Skeletal muscle tissue (tissue), 4 donors: ENCODE measurements around the gene MRPL40. TPM values are rescaled to one million over a fixed set of nuclear protein-coding genes. Genes with fewer than 3 reads are reported as not detected.
"Not testable (repeated sequence)": the region's sequence is repeated elsewhere in the genome, so short reads cannot be mapped to it uniquely, and the experiment has no call there.

ENCODE experiments used
- H3K27ac ChIP-seq: one replicate; pipeline ENCODE4 v1.7.0; 2013; ENCODE audit warnings: mild to moderate bottlenecking, low read depth, low read length, inconsistent platforms
- H3K27me3 ChIP-seq, 3 donors: one replicate each; pipeline ENCODE4 v1.7.0; 2013; ENCODE audit warnings: low read length in 3 of 3; ENCODE audit not compliant: control insufficient read depth in 3 of 3, insufficient read depth in 3 of 3
- H3K36me3 ChIP-seq, 3 donors: one replicate each; pipeline ENCODE4 v1.7.0; 2013; ENCODE audit warnings: low read length in 3 of 3; ENCODE audit not compliant: control insufficient read depth in 3 of 3, insufficient read depth in 3 of 3
- H3K4me1 ChIP-seq, 3 donors: one replicate each; pipeline ENCODE4 v1.7.0; 2013; ENCODE audit warnings: low read length in 3 of 3, mild to moderate bottlenecking in 3 of 3; ENCODE audit not compliant: control insufficient read depth in 3 of 3, insufficient read depth in 3 of 3
- H3K4me3 ChIP-seq, 3 donors: one replicate each; pipeline ENCODE4 v1.7.0; 2013; ENCODE audit warnings: low read length in 3 of 3
- H3K9ac ChIP-seq, 3 donors: one replicate each; pipeline ENCODE4 v1.7.0; 2013; ENCODE audit warnings: low read length in 3 of 3, mild to moderate bottlenecking in 3 of 3, moderate library complexity in 2 of 3, low read depth in 1 of 3
- H3K9me3 ChIP-seq, 3 donors: one replicate each; pipeline ENCODE4 v1.7.0; 2013; ENCODE audit warnings: low read length in 3 of 3; ENCODE audit not compliant: control insufficient read depth in 3 of 3
- total RNA-seq: library from RNA; depleted of rRNA; stranded (reverse); fragments of >200 nt; gene quantifications from one replicate; pipeline ENCODE4 v1.2.3, GENCODE V29; 2014
- donor health status: Osteomylitis.

Gene MRPL40
- total RNA-seq, 1 donor from 2014 or later = 34.4 TPM

DNA sequence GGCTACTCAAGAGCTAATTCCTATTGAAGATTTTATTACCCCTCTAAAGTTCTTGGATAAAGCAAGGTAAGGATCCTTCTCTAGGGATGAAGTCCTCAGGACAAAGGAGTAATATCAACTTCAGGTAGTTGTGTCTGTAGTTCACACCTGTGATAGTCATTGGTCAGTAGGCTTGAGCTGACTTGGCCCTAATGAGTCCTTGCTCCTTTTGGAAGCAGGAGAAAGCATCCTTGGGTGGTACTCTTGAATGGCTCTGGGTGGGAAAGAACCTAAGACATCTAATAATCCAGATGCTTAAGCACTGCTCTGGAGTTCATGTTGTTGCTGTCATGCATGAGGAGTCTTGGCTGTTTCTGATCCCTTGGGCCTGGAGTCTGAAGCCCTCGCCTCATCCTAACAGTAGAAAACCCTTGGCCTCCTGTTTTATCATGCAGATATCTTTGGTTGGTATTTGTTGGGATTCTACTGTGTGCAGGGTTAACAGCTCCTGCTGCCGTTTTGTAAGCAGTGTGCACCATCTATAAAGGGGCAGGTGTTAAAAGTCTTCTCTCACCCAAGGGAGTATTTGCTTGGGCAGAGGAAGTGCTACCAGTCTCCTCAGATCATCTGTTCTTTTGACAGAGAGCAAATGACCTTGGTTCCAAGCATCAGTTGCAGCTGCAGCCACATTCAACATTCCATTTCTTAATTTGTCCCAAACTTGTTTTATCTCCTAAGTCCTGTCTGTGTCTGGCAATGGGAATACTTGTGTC is 2.7 kb downstream of the MRPL40 start:
- H3K4me1 ChIP-seq = peaks cover 26 to 35% (median 30%) of the 10 kb centered on the region in 3 donors
- H3K27me3 ChIP-seq = no peaks in the 10 kb centered on the region
- no peaks in the 10 kb centered on the region for H3K9me3 ChIP-seq
- no peak overlapping the region for H3K4me3 ChIP-seq
- peaks cover 18 to 26% (median 21%) of the 10 kb centered on the region in 3 donors for H3K36me3 ChIP-seq
- H3K27ac ChIP-seq = no peak overlapping the region
- no peak overlapping the region for H3K9ac ChIP-seq

GRCh38 chr22:19436444-19437161 is 4.3 kb downstream of the MRPL40 start:
- not testable (repeated sequence) for H3K9me3 ChIP-seq, H3K9ac ChIP-seq, H3K27me3 ChIP-seq, H3K27ac ChIP-seq, H3K4me3 ChIP-seq
- peaks cover 26 to 35% (median 33%) of the 10 kb centered on the region in 3 donors for H3K4me1 ChIP-seq
- H3K36me3 ChIP-seq = peaks cover 20 to 26% (median 24%) of the 10 kb centered on the region in 3 donors

GRCh38 chr22:19438298-19438697 is 6.0 kb downstream of the MRPL40 start:
- H3K4me1 ChIP-seq = peaks cover 32 to 49% (median 41%) of the 10 kb centered on the region in 3 donors
- peaks cover 23 to 32% (median 30%) of the 10 kb centered on the region in 3 donors for H3K36me3 ChIP-seq
- no peaks in the 10 kb centered on the region for H3K9me3 ChIP-seq
- no peaks in the 10 kb centered on the region for H3K27me3 ChIP-seq
- H3K4me3 ChIP-seq = peak overlapping the region in 1 of 3 donors; percentile 13
- peak overlapping the region in 1 of 3 donors; percentile 0 for H3K9ac ChIP-seq
- peak overlapping the region; percentile 28 for H3K27ac ChIP-seq

GRCh38 chr22:19440411-19441195 is 8.3 kb downstream of the MRPL40 start:
- Histone ChIP-seq H3K27ac (peak overlapping the region; percentile 36), H3K9me3 (no peaks in the 10 kb centered on the region), H3K36me3 (peaks cover 24 to 34% (median 31%) of the 10 kb centered on the region in 3 donors), H3K4me3 (no peak overlapping the region), H3K9ac (peak overlapping the region in 1 of 3 donors; percentile 64), H3K4me1 (peaks cover 39 to 67% (median 46%) of the 10 kb centered on the region in 3 donors), H3K27me3 (no peaks in the 10 kb centered on the region)

GRCh38 chr22:19442166-19442565 is 9.8 kb downstream of the MRPL40 start:
- Histone ChIP-seq H3K27ac (no peak overlapping the region), H3K9me3 (no peaks in the 10 kb centered on the region), H3K4me1 (peaks cover 47 to 82% (median 57%) of the 10 kb centered on the region in 3 donors), H3K36me3 (peaks cover 18 to 26% (median 22%) of the 10 kb centered on the region in 3 donors), H3K9ac (peak overlapping the region in 2 of 3 donors; percentile 33 to 54), H3K27me3 (no peaks in the 10 kb centered on the region), H3K4me3 (no peak overlapping the region)

DNA sequence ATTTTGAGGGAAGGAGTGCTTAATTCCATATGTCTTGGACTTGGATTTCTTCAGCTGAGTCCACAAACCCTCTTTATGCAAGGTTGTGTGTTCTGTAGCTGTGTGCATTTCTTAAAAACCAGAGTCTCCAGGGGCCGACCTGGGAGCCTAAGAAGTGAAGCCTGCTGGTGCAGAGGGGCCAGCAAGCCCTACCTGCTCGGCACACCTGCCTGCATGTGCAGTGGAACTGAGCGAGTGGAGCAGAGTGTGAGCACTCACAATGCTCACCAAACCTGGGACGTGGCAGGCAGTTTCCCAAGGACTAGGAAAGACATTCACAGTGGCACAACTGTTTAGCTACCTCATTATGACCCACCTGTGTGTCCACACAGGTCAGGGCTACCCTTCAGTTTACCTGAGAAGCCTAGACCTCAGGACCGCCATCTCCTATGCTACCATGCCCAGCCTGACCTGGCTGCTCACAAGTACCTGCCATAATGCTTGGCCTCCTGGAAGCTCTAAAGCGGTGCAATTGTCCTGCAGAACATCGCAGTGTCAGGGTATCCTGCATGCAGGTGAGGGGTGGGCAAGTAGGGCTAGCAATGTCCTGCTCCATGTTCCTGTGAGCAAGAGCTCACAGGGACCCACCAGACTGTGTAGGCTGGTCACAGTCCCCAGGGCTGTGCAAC is 11.3 kb downstream of the MRPL40 start:
- H3K4me1 ChIP-seq = peaks cover 45 to 83% (median 60%) of the 10 kb centered on the region in 3 donors
- peaks cover 17 to 26% (median 19%) of the 10 kb centered on the region in 3 donors for H3K36me3 ChIP-seq
- no peak overlapping the region for H3K27ac ChIP-seq
- H3K27me3 ChIP-seq = no peaks in the 10 kb centered on the region
- H3K9me3 ChIP-seq = no peaks in the 10 kb centered on the region
- no peak overlapping the region for H3K4me3 ChIP-seq
- peak overlapping the region in 1 of 3 donors; percentile 45 for H3K9ac ChIP-seq

- peaks cover 37 to 73% (median 56%) of the 10 kb centered on the region in 3 donors for H3K4me1 ChIP-seq
These were observed 13.1 kb downstream of the MRPL40 start for GRCh38 chr22:19445279-19445982.

DNA sequence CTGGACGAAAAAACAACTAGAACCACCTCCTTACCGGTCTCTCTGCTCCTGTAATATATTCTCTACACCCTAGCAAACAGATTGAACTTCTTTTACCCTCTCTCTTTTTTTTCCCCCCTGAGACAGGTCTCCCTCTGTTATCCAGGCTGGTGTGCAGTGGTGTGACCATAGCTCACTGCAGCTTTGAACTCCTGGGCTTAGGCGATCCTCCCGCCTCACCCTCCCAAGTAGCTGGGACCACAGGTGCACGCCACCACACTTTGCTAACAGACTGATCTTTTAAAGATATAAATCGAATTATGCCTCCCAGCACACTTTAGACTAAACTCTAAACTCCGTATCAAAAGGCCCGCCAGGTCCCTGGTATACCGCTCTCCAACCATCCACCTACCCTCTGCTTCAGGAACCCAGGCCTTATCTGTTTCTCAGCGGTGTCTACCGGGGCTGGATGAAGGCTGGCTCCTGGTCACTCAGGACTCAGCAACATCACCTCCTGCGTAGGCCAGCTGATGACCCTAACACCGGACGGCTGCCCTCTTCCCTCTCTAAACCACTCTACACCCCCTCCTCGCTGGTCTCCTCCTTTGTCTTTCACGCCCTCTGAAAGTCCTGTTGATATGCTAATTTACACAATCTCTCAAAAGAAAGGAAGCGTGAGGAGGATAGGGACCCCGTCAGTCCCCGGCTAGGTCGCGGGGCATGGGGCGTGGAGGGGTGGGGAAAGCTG is 14.4 kb downstream of the MRPL40 start:
- peak overlapping the region; percentile 89 for H3K27ac ChIP-seq
- H3K4me1 ChIP-seq = peaks cover 30 to 63% (median 49%) of the 10 kb centered on the region in 3 donors
- peak overlapping the region; percentile 80 to 96 (median 86) for H3K9ac ChIP-seq
- peaks cover 24 to 45% (median 33%) of the 10 kb centered on the region in 3 donors for H3K36me3 ChIP-seq
- no peaks in the 10 kb centered on the region for H3K27me3 ChIP-seq
- H3K9me3 ChIP-seq = no peaks in the 10 kb centered on the region
- peak overlapping the region; percentile 80 to 91 (median 84) for H3K4me3 ChIP-seq

More at GRCh38 chr22:19445279-19445982, 13.1 kb downstream of the MRPL40 start:
- H3K27ac ChIP-seq, H3K27me3 ChIP-seq, H3K9me3 ChIP-seq, H3K4me3 ChIP-seq: not testable (repeated sequence)
- H3K36me3 ChIP-seq = peaks cover 19 to 33% (median 24%) of the 10 kb centered on the region in 3 donors
- peak overlapping the region in 1 of 3 donors; percentile 16 for H3K9ac ChIP-seq
